HFF-Myc (cell line): ENCODE results near the gene TNKS2.
A peak's percentile ranks its signal among the peaks of the same experiment; 100 is the strongest.

Experiments
- DNase-seq: peaks from one replicate; pipeline ENCODE4 v3.0.0-alpha.2; 2011; ENCODE audit warnings: low read depth; ENCODE audit errors: extremely low read depth
- H3K4me3 ChIP-seq: replicated peaks from 2 replicates; pipeline ENCODE4 v1.5.1; 2011; ENCODE audit warnings: low read depth, mild to moderate bottlenecking, control low read depth, low read length
- TF ChIP-seq, protein P1 (sequence below): IDR thresholded peaks from 2 replicates; pipeline ENCODE4 v1.5.1; 2012; ENCODE audit warnings: mild to moderate bottlenecking, low read depth, low read length, control low read depth; ENCODE audit errors: missing control alignments

Gene TNKS2

GRCh38 chr10:91788527-91788926 is 9.7 kb upstream of the TNKS2 start:
- DNase-seq = no peak
- TF ChIP-seq, protein P1, sequence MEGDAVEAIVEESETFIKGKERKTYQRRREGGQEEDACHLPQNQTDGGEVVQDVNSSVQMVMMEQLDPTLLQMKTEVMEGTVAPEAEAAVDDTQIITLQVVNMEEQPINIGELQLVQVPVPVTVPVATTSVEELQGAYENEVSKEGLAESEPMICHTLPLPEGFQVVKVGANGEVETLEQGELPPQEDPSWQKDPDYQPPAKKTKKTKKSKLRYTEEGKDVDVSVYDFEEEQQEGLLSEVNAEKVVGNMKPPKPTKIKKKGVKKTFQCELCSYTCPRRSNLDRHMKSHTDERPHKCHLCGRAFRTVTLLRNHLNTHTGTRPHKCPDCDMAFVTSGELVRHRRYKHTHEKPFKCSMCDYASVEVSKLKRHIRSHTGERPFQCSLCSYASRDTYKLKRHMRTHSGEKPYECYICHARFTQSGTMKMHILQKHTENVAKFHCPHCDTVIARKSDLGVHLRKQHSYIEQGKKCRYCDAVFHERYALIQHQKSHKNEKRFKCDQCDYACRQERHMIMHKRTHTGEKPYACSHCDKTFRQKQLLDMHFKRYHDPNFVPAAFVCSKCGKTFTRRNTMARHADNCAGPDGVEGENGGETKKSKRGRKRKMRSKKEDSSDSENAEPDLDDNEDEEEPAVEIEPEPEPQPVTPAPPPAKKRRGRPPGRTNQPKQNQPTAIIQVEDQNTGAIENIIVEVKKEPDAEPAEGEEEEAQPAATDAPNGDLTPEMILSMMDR = no peak
- no peak overlapping the region for H3K4me3 ChIP-seq

DNA sequence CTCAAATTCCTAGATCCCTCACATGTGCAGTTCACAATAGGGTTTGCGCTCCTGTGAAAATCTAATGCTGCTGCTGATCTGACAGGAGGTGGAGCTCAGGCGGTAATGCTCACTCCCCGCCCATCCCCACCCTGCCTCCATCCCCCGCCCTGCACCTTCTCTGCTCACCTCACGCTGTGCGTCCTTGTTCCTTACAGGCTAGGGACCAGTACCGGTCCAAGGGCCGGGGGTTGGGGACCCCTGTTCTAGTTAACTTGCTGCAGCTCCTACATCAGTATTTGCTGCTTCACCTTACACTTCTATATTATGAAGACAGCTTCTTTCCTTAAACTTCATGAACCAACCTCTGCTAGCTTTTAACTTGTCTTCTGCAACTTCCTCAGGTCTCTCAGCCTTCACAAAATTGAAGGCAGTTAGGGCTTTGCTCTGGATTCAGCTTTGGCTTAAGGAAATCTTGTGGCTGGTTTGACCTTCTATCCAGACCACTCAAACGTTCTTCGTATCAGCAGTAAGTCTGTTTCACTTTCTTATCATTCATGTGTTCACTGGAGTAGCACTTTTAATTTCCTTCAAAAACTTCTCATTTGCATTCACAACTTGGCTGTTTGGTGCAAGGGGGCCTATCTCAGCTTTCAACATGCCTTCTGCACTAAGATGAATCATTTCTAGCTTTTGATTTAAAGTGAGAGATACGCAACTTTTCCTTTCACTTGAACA is 1.7 kb upstream of the TNKS2 start:
- H3K4me3 ChIP-seq = no peak overlapping the region
- no peak for DNase-seq
- TF ChIP-seq, protein P1 = no peak

DNA sequence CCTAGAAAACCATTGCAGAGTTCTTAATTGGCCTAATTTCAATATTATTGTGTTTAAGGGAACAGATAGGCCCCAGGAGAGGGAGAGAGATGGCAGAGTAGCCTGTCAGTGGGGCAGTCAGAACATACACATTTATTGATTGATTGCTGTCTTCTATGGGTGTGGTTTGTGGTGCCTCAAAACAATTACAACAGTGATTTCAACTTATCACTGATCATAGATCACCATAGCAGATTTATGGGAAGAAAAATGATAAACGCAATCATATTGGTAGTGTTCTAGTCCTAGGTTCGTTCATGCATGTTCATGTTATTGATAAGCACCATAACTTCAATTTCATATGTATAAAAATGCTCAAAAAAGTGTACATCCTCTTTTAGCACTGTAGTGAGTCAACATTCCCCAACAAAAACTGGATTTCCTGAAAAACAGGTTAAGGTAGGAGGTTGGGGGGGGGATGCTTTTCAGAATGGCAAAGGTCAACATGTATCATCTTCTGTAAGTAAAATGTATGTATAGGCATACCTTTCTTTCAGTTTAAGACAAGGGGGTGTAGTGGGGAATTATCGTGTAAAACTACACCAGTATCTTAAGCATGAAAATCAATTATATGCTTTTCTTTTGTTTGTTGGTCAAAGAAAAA is 1.1 kb upstream of the TNKS2 start:
- no peak for DNase-seq
- H3K4me3 ChIP-seq = peak overlapping the region; percentile 93
- TF ChIP-seq, protein P1 = no peak

DNA sequence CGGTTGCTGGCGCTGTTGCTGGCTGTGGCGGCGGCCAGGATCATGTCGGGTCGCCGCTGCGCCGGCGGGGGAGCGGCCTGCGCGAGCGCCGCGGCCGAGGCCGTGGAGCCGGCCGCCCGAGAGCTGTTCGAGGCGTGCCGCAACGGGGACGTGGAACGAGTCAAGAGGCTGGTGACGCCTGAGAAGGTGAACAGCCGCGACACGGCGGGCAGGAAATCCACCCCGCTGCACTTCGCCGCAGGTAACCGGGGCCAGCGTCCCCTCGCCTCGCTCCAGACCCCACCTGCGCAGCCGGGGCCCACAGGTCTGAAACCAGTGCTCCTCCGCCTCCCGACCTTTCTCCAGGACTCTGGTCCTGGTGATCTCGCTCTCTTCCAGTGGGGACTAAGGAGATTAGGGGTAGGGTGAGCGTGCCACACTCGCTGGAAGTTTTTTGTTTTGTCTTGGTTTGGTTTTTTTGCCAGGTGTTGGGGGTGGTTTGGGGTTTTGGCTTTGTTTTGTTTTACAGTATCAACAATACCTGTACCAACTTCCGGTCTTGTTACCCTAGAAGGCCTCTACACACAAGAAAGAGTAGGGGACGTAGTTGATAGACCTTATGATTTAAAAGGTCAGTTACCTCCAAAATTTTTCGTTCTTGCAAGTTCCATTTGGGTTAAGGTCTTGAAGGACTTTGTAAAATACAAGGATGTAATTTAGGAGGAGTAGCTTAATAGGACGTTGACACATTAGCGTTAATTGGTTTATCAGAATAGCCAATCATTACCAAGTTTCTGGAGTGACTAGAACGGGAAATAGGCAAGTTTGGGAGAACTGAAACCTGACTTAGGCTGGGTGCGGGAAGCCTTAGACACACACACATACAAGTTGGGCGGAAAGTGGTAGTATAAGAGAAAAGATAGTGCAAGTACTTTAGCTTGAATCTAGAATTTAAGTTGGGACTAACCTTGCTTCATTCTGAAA is 704 bp downstream of the TNKS2 start:
- H3K4me3 ChIP-seq = peak overlapping the region; percentile 93
- peak; percentile 16 for DNase-seq
- TF ChIP-seq, protein P1 = no peak

GRCh38 chr10:91799612-91799975 is 1.4 kb downstream of the TNKS2 start:
- TF ChIP-seq, protein P1 = no peak
- H3K4me3 ChIP-seq = peak overlapping the region; percentile 93
- no peak for DNase-seq

DNA sequence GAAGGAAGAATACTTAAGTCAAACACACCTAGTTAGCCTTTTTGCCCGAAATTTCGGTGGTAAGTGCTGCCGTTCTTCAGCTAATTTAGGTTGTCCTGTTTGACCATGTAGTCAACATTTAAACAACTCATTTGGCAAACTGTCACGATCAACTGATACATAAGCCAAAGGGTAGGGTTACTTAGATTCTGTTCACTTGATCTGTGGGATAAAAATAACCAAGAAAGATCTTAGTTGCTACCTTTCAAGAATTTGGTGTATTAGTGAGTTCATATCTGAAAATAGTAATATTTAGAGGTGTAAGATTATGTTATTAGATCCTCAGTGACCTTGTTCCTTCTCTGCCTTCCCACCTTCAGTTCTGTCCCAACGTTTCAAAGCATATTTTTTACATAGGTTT is 2.0 kb downstream of the TNKS2 start:
- TF ChIP-seq, protein P1 = no peak
- H3K4me3 ChIP-seq = peak overlapping the region; percentile 93
- no peak for DNase-seq
